Fibroblast of villous mesenchyme (primary cell): Measurements from ENCODE around the gene SLC22A8. TPM values are rescaled to one million over a fixed set of nuclear protein-coding genes. Genes with fewer than 3 reads are reported as not detected.
A peak's percentile ranks its signal among the peaks of the same experiment; 100 is the strongest.

Experiments used
- DNase-seq: peaks from one replicate; pipeline ENCODE4 v3.0.0-alpha.2; 2010; ENCODE audit warnings: low read depth
- H3K4me3 ChIP-seq: 2 replicates; pipeline ENCODE4 v1.5.1; 2011; ENCODE audit warnings: low read depth, mild to moderate bottlenecking, low read length
- total RNA-seq: library from RNA; depleted of rRNA; stranded (reverse); fragments of >200 nt; gene quantifications from 2 replicates; pipeline ENCODE4 v1.2.3, GENCODE V29; 2012
- TF ChIP-seq, protein P1 (sequence below): IDR thresholded peaks from 2 replicates; pipeline ENCODE4 v1.5.1; 2012; ENCODE audit warnings: low read depth, mild to moderate bottlenecking, low read length; ENCODE audit not compliant: insufficient read depth

Gene SLC22A8
- total RNA-seq, 1 donor = not detected

DNA sequence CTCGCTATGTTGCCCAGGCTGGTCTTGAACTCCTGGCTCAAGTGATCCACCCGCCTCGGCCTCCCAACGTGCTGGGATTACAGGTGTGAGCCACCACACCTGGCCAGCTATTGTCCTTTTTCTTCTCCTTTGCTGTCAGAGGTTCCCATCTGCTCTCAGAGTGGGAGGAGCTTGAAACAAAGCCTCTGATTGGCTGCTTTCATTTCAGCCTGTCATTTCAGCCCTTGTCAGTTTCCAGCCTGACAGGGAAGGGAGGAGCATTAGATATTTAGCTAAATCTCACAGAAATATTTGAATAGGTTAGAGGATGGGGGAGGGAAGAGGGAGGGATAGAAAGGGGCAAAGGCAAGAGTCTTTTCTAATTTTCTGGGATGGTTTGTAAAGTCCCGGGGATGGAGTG is 39.5 kb downstream of the SLC22A8 start:
- no peak for DNase-seq

DNA sequence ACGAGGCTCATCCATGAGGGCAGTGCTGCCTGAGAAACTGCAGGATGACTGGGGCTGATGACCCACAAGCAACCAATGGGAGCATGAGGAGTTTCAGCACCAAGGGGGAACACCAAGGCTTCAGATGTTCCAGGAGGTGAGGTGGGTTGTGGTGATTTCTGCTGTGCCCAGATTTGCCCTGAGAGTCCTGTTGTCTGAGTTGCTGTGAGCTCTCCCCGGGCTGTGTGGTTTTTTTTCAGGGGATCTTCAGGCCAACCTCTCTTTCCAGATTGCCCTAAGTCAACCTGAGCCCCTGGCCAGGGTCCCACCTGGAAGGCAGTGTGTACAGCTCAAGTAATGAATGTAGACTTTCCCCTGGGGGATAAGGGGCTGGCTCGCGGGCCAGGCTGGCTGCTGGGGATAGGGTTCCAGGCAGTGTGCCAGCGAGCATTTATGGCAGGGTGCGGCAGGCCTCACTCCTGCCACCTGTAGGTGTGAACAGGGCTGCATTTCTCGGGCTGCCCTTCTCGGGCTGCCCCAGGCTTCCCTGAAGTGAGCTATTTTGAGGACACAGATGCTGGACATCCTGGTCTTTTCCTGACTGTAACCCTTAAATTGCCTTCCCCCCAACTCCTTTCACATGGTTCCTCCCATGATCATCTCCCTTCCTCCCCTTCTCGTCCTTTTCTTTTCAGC is 40.7 kb downstream of the SLC22A8 start:
- DNase-seq = peak; percentile 13
- TF ChIP-seq, protein P1, sequence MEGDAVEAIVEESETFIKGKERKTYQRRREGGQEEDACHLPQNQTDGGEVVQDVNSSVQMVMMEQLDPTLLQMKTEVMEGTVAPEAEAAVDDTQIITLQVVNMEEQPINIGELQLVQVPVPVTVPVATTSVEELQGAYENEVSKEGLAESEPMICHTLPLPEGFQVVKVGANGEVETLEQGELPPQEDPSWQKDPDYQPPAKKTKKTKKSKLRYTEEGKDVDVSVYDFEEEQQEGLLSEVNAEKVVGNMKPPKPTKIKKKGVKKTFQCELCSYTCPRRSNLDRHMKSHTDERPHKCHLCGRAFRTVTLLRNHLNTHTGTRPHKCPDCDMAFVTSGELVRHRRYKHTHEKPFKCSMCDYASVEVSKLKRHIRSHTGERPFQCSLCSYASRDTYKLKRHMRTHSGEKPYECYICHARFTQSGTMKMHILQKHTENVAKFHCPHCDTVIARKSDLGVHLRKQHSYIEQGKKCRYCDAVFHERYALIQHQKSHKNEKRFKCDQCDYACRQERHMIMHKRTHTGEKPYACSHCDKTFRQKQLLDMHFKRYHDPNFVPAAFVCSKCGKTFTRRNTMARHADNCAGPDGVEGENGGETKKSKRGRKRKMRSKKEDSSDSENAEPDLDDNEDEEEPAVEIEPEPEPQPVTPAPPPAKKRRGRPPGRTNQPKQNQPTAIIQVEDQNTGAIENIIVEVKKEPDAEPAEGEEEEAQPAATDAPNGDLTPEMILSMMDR = peak; percentile 51
- no peak overlapping the region for H3K4me3 ChIP-seq

More for the DNA sequence above, 39.5 kb downstream of the SLC22A8 start:
- H3K4me3 ChIP-seq = no peak overlapping the region
- TF ChIP-seq, protein P1 = no peak

DNA sequence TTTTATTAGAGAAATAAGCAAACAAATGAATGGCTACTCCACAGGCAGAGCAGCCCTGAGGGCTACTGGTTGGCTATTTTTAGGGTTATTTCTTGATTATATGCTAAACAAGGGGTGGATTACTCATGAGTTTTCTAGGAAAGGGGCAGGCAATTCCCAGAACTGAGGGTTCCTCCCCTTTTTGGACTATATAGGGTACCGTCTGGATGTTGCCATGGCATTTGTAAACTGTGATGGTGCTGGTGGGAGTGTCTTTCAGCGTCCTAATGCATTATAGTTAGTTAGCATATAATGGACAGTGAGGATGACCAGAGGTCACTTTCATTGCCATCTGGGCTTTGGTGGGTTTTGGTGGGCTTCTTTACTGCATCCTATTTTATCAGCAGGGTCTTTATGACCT is 50.1 kb downstream of the SLC22A8 start:
- TF ChIP-seq, protein P1 = no peak
- no peak overlapping the region for H3K4me3 ChIP-seq
- DNase-seq = no peak

DNA sequence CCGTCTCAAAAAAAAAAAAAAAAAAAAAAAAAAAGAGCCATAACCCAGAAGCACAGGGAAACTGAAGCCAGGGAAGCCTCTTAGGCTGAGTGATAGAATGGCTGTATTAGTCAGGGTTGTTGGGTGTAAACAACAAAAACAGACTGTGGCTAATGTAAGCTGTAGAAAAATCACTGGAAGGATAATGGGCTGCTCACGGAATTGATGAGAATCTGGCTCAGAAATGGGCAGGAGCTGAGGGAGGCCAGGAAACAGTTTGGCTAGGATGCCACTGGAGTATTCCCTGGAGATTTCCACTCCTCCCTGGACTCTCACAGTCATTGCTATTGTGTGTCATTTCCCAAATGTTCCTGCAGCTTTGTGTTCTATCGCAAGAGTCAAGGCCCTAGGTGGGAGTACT is 53.2 kb downstream of the SLC22A8 start:
- H3K4me3 ChIP-seq = no peak overlapping the region
- DNase-seq = no peak
- TF ChIP-seq, protein P1 = no peak

DNA sequence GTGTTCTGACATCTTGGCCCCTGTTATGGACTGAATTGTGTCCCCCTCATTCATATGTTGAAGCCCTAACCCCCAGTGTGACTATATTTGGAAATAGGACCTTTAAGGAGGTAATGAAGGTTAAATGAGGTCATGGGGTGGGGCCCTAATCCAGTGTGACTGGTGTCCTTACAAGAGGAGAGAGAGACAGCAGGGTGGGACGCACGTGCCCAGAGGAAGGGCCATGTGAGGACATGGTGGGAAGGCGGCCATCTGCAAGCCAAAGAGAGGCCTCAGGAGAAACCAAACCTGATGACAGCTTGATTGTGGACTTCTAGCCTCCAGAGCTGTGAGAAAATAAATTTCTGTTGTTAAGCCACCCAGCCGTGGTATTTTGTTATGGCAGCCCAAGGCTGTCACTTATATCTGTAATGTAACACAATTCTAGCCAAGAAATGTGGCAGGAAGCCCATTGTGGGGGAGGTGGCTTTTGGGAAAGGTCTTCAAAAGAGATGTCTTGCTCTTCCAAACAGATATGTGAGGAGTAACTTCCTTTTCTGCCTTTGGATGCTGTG is 54.5 kb downstream of the SLC22A8 start:
- TF ChIP-seq, protein P1 = no peak
- no peak overlapping the region for H3K4me3 ChIP-seq
- no peak for DNase-seq

DNA sequence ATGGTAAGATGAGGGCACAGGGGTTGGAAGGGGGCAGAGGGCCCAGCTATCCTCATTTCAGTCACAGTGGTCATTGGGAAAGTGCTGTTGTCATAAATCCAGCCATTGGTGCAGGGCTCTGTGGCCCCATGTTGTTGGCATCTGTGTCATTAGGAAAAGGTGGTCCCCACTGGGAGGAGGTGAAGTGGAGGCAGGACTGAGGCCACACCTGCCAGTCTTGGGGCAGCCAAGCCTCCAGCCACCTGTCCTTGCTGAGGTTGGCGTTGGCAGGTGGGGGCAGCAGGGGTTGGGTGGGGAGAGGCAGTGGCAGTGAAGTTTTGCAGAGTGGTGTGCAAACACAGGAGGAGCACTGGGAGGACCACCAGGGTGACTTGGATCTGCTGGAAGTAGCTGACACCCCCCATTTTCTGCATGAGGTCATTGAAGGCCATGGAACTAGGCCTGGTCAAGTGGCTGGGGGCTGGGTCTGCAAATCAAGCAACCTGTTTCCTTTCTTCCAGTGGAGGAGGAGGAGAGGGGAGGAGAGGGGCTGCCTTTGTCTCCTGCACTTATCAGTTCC is 56.1 kb downstream of the SLC22A8 start:
- TF ChIP-seq, protein P1 = no peak
- no peak for DNase-seq
- H3K4me3 ChIP-seq = no peak overlapping the region
